Measurements from ENCODE around the gene ZFYVE28. TPM values are rescaled to one million over a fixed set of nuclear protein-coding genes. Genes with fewer than 3 reads are reported as not detected.
"Not testable (repeated sequence)": the region's sequence is repeated elsewhere in the genome, so short reads cannot be mapped to it uniquely, and the experiment has no call there.

Gene ZFYVE28
- total and polyA plus RNA-seq, 5 donors from 2014 or later, result 8.5 to 86.4 (median 17.6) TPM

GRCh38 chr4:2386717-2387116 is 31.7 kb downstream of the ZFYVE28 start:
- no peaks in the 10 kb centered on the region for H3K9me3 ChIP-seq (ENCODE audit: control insufficient read depth in 2 of 2, low read length in 2 of 2)

GRCh38 chr4:2385516-2385915 is 32.9 kb downstream of the ZFYVE28 start:
- ATAC-seq (ENCODE audit: low read depth in 2 of 2) (no peak), DNase-seq (no peak)
- H3K9me3 ChIP-seq (ENCODE audit: control insufficient read depth in 2 of 2, low read length in 2 of 2), result no peaks in the 10 kb centered on the region
- H3K27me3 ChIP-seq (ENCODE audit: control insufficient read depth, insufficient read depth, low read length), result no peaks in the 10 kb centered on the region
- Mint-ChIP-seq H3K4me1 (peaks cover 0 to 21% (median 17%) of the 10 kb centered on the region in 4 donors), H3K27me3 (no peaks in the 10 kb centered on the region), H3K27ac (no peak overlapping the region), H3K4me3 (no peak overlapping the region), H3K36me3 (peaks cover 13% of the 10 kb centered on the region), H3K9me3 (peaks cover 0 to 4% (median 0%) of the 10 kb centered on the region in 7 donors)
- no peak overlapping the region for H3K27ac ChIP-seq (ENCODE audit: insufficient read depth, low read length, poor library complexity, severe bottlenecking)
- H3K4me1 ChIP-seq (ENCODE audit: control insufficient read depth, insufficient read depth, low read length, poor library complexity, severe bottlenecking), result peaks cover 8% of the 10 kb centered on the region
- no peak overlapping the region for H3K4me3 ChIP-seq (ENCODE audit: low read depth, low read length)
- no peaks in the 10 kb centered on the region for H3K36me3 ChIP-seq (ENCODE audit: control insufficient read depth, insufficient read depth, low read length)

More at GRCh38 chr4:2386717-2387116, 31.7 kb downstream of the ZFYVE28 start:
- no peak overlapping the region for H3K4me3 ChIP-seq (ENCODE audit: low read depth, low read length)
- Mint-ChIP-seq H3K9me3 (no peaks in the 10 kb centered on the region), H3K27me3 (no peaks in the 10 kb centered on the region), H3K4me1 (peaks cover 0 to 28% (median 18%) of the 10 kb centered on the region in 4 donors), H3K27ac (no peak overlapping the region), H3K36me3 (peaks cover 8% of the 10 kb centered on the region), H3K4me3 (no peak overlapping the region)
- H3K27me3 ChIP-seq (ENCODE audit: control insufficient read depth, insufficient read depth, low read length), result no peaks in the 10 kb centered on the region
- H3K36me3 ChIP-seq (ENCODE audit: control insufficient read depth, insufficient read depth, low read length), result no peaks in the 10 kb centered on the region
- H3K27ac ChIP-seq (ENCODE audit: insufficient read depth, low read length, poor library complexity, severe bottlenecking), result no peak overlapping the region
- DNase-seq (no peak), ATAC-seq (ENCODE audit: low read depth in 2 of 2) (no peak)
- H3K4me1 ChIP-seq (ENCODE audit: control insufficient read depth, insufficient read depth, low read length, poor library complexity, severe bottlenecking), result peaks cover 8% of the 10 kb centered on the region

- H3K9me3 ChIP-seq (ENCODE audit: control insufficient read depth in 2 of 2, low read length in 2 of 2), result no peaks in the 10 kb centered on the region
Measured at GRCh38 chr4:2384245-2384644, 34.2 kb downstream of the ZFYVE28 start.

GRCh38 chr4:2383760-2384159 is 34.7 kb downstream of the ZFYVE28 start:
- H3K9me3 Mint-ChIP-seq, result peaks cover 0 to 4% (median 0%) of the 10 kb centered on the region in 7 donors
- no peak overlapping the region for H3K27ac ChIP-seq (ENCODE audit: insufficient read depth, low read length, poor library complexity, severe bottlenecking)

More at GRCh38 chr4:2384245-2384644, 34.2 kb downstream of the ZFYVE28 start:
- Mint-ChIP-seq H3K36me3 (peaks cover 13% of the 10 kb centered on the region), H3K4me3 (no peak overlapping the region), H3K9me3 (peaks cover 0 to 4% (median 0%) of the 10 kb centered on the region in 7 donors), H3K4me1 (peaks cover 3 to 21% (median 13%) of the 10 kb centered on the region in 4 donors), H3K27me3 (no peaks in the 10 kb centered on the region), H3K27ac (peak overlapping the region in 2 of 3 donors; percentile 23 to 83)
- ATAC-seq (ENCODE audit: low read depth in 2 of 2) (no peak), DNase-seq (no peak)
- Histone ChIP-seq H3K27ac (ENCODE audit: insufficient read depth, low read length, poor library complexity, severe bottlenecking) (no peak overlapping the region), H3K27me3 (ENCODE audit: control insufficient read depth, insufficient read depth, low read length) (no peaks in the 10 kb centered on the region), H3K4me3 (ENCODE audit: low read depth, low read length) (no peak overlapping the region), H3K36me3 (ENCODE audit: control insufficient read depth, insufficient read depth, low read length) (no peaks in the 10 kb centered on the region), H3K4me1 (ENCODE audit: control insufficient read depth, insufficient read depth, low read length, poor library complexity, severe bottlenecking) (peaks cover 7% of the 10 kb centered on the region)

GRCh38 chr4:2383220-2383631 is 35.2 kb downstream of the ZFYVE28 start:
- H3K36me3 Mint-ChIP-seq, result peaks cover 13% of the 10 kb centered on the region
- not testable (repeated sequence) for H3K27me3 ChIP-seq (ENCODE audit: control insufficient read depth, insufficient read depth, low read length); ATAC-seq (ENCODE audit: low read depth in 2 of 2); H3K4me3 Mint-ChIP-seq; DNase-seq; H3K27me3 Mint-ChIP-seq; H3K27ac ChIP-seq (ENCODE audit: insufficient read depth, low read length, poor library complexity, severe bottlenecking); H3K4me3 ChIP-seq (ENCODE audit: low read depth, low read length); H3K9me3 ChIP-seq (ENCODE audit: control insufficient read depth in 2 of 2, low read length in 2 of 2); H3K4me1 ChIP-seq (ENCODE audit: control insufficient read depth, insufficient read depth, low read length, poor library complexity, severe bottlenecking); H3K9me3 Mint-ChIP-seq; H3K36me3 ChIP-seq (ENCODE audit: control insufficient read depth, insufficient read depth, low read length)
- H3K27ac Mint-ChIP-seq, result peak overlapping the region in 2 of 3 donors; percentile 69 to 74
- H3K4me1 Mint-ChIP-seq, result peaks cover 3 to 17% (median 7%) of the 10 kb centered on the region in 4 donors

More at GRCh38 chr4:2383760-2384159, 34.7 kb downstream of the ZFYVE28 start:
- H3K27ac Mint-ChIP-seq, result peak overlapping the region in 2 of 3 donors; percentile 69 to 74
- H3K27me3 Mint-ChIP-seq, result no peaks in the 10 kb centered on the region
- no peak overlapping the region for H3K4me3 Mint-ChIP-seq
- peaks cover 13% of the 10 kb centered on the region for H3K36me3 Mint-ChIP-seq
- DNase-seq (no peak), ATAC-seq (ENCODE audit: low read depth in 2 of 2) (no peak)
- Histone ChIP-seq H3K4me1 (ENCODE audit: control insufficient read depth, insufficient read depth, low read length, poor library complexity, severe bottlenecking) (peaks cover 2% of the 10 kb centered on the region), H3K27me3 (ENCODE audit: control insufficient read depth, insufficient read depth, low read length) (no peaks in the 10 kb centered on the region), H3K4me3 (ENCODE audit: low read depth, low read length) (no peak overlapping the region), H3K9me3 (ENCODE audit: control insufficient read depth in 2 of 2, low read length in 2 of 2) (no peaks in the 10 kb centered on the region), H3K36me3 (ENCODE audit: control insufficient read depth, insufficient read depth, low read length) (no peaks in the 10 kb centered on the region)
- peaks cover 2 to 18% (median 9%) of the 10 kb centered on the region in 4 donors for H3K4me1 Mint-ChIP-seq

GRCh38 chr4:2382769-2383202 is 35.7 kb downstream of the ZFYVE28 start:
- H3K27me3 Mint-ChIP-seq; H3K9me3 Mint-ChIP-seq; H3K27ac ChIP-seq (ENCODE audit: insufficient read depth, low read length, poor library complexity, severe bottlenecking); H3K4me3 ChIP-seq (ENCODE audit: low read depth, low read length); H3K27me3 ChIP-seq (ENCODE audit: control insufficient read depth, insufficient read depth, low read length); H3K36me3 ChIP-seq (ENCODE audit: control insufficient read depth, insufficient read depth, low read length); ATAC-seq (ENCODE audit: low read depth in 2 of 2); H3K9me3 ChIP-seq (ENCODE audit: control insufficient read depth in 2 of 2, low read length in 2 of 2); DNase-seq; H3K4me1 ChIP-seq (ENCODE audit: control insufficient read depth, insufficient read depth, low read length, poor library complexity, severe bottlenecking); H3K4me3 Mint-ChIP-seq: not testable (repeated sequence)
- Mint-ChIP-seq H3K4me1 (peaks cover 3 to 17% (median 6%) of the 10 kb centered on the region in 4 donors), H3K27ac (peak overlapping the region in 1 of 3 donors; percentile 2), H3K36me3 (peaks cover 13% of the 10 kb centered on the region)

- DNase-seq; ATAC-seq (ENCODE audit: low read depth in 2 of 2); H3K4me1 ChIP-seq (ENCODE audit: control insufficient read depth, insufficient read depth, low read length, poor library complexity, severe bottlenecking); H3K27me3 ChIP-seq (ENCODE audit: control insufficient read depth, insufficient read depth, low read length); H3K9me3 Mint-ChIP-seq; H3K4me3 ChIP-seq (ENCODE audit: low read depth, low read length); H3K27me3 Mint-ChIP-seq; H3K9me3 ChIP-seq (ENCODE audit: control insufficient read depth in 2 of 2, low read length in 2 of 2); H3K36me3 ChIP-seq (ENCODE audit: control insufficient read depth, insufficient read depth, low read length); H3K27ac ChIP-seq (ENCODE audit: insufficient read depth, low read length, poor library complexity, severe bottlenecking); H3K4me3 Mint-ChIP-seq: not testable (repeated sequence)
- H3K27ac Mint-ChIP-seq, result peak overlapping the region in 1 of 3 donors; percentile 17
- peaks cover 13% of the 10 kb centered on the region for H3K36me3 Mint-ChIP-seq
- peaks cover 3 to 13% (median 7%) of the 10 kb centered on the region in 4 donors for H3K4me1 Mint-ChIP-seq
Measured at GRCh38 chr4:2380589-2380988, 37.9 kb downstream of the ZFYVE28 start.

GRCh38 chr4:2378898-2379297 is 39.5 kb downstream of the ZFYVE28 start:
- Histone ChIP-seq H3K4me3 (ENCODE audit: low read depth, low read length) (no peak overlapping the region), H3K36me3 (ENCODE audit: control insufficient read depth, insufficient read depth, low read length) (peaks cover under 1% of the 10 kb centered on the region), H3K4me1 (ENCODE audit: control insufficient read depth, insufficient read depth, low read length, poor library complexity, severe bottlenecking) (no peaks in the 10 kb centered on the region), H3K27me3 (ENCODE audit: control insufficient read depth, insufficient read depth, low read length) (no peaks in the 10 kb centered on the region), H3K9me3 (ENCODE audit: control insufficient read depth in 2 of 2, low read length in 2 of 2) (no peaks in the 10 kb centered on the region), H3K27ac (ENCODE audit: insufficient read depth, low read length, poor library complexity, severe bottlenecking) (no peak overlapping the region)
- Mint-ChIP-seq H3K27me3 (no peaks in the 10 kb centered on the region), H3K4me3 (no peak overlapping the region), H3K27ac (no peak overlapping the region), H3K9me3 (peaks cover 0 to 4% (median 0%) of the 10 kb centered on the region in 7 donors), H3K36me3 (peaks cover 18% of the 10 kb centered on the region), H3K4me1 (peaks cover 3 to 13% (median 7%) of the 10 kb centered on the region in 4 donors)
- DNase-seq (no peak), ATAC-seq (ENCODE audit: low read depth in 2 of 2) (no peak)

All from CD4-positive, CD25-positive, alpha-beta regulatory T cell (primary cell).